Measurements from ENCODE around the gene JAKMIP1.

GRCh38 chr4:6017800-6018199, 182.5 kb downstream of the JAKMIP1 start:
- no peak for TF ChIP-seq POLR2A (IDR thresholded peaks at IDR 0.05)
- TF ChIP-seq, protein P1, sequence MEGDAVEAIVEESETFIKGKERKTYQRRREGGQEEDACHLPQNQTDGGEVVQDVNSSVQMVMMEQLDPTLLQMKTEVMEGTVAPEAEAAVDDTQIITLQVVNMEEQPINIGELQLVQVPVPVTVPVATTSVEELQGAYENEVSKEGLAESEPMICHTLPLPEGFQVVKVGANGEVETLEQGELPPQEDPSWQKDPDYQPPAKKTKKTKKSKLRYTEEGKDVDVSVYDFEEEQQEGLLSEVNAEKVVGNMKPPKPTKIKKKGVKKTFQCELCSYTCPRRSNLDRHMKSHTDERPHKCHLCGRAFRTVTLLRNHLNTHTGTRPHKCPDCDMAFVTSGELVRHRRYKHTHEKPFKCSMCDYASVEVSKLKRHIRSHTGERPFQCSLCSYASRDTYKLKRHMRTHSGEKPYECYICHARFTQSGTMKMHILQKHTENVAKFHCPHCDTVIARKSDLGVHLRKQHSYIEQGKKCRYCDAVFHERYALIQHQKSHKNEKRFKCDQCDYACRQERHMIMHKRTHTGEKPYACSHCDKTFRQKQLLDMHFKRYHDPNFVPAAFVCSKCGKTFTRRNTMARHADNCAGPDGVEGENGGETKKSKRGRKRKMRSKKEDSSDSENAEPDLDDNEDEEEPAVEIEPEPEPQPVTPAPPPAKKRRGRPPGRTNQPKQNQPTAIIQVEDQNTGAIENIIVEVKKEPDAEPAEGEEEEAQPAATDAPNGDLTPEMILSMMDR (IDR thresholded peaks at IDR 0.05) = no peak

All from lower leg skin (tissue), 3 donors.